Measurements from ENCODE around the gene CCDC106. TPM values are rescaled to one million over a fixed set of nuclear protein-coding genes. Genes with fewer than 3 reads are reported as not detected.

CCDC106 gene
- total and polyA plus RNA-seq, 2 donors from 2014 or later: 22.7 to 51.9 TPM

- H3K27me3 ChIP-seq (ENCODE audit: control insufficient read depth, insufficient read depth, low read length): no peaks in the 10 kb centered on the region
- H3K27ac ChIP-seq (ENCODE audit: low read depth in 2 of 2, low read length in 2 of 2): no peak overlapping the region
- no peak for FAIRE-seq
- H3K4me1 ChIP-seq (ENCODE audit: control insufficient read depth in 2 of 3, insufficient read depth in 2 of 3, low read depth in 1 of 3, low read length in 3 of 3): no peaks in the 10 kb centered on the region
- H3K9ac ChIP-seq (ENCODE audit: low read length in 3 of 3): no peak overlapping the region
- no peak for DNase-seq
- no peaks in the 10 kb centered on the region for H3K36me3 ChIP-seq (ENCODE audit: control insufficient read depth in 2 of 3, insufficient read depth in 3 of 3, low read length in 3 of 3)
- intact Hi-C loops (cut with DNase I): loop anchor here (10.0 kb wide), 1 partner anchor 350 kb away; no protein-coding TSS in a partner anchor
- H3K4me3 ChIP-seq (ENCODE audit: low read length in 3 of 3): no peak overlapping the region
- H3K9me3 ChIP-seq (ENCODE audit: control insufficient read depth in 2 of 3, insufficient read depth in 1 of 3, low read length in 3 of 3): no peaks in the 10 kb centered on the region
- no peak for TF ChIP-seq CTCF (IDR thresholded peaks at IDR 0.05; ENCODE audit: borderline replicate concordance, extremely low read depth, insufficient read depth)
These were observed 33.1 kb upstream of the CCDC106 start for GRCh38 chr19:55614711-55615542.

GRCh38 chr19:55615543-55616394 lies 32.2 kb upstream of the CCDC106 start:
- H3K27me3 ChIP-seq (ENCODE audit: control insufficient read depth, insufficient read depth, low read length): no peaks in the 10 kb centered on the region
- TF ChIP-seq CTCF (IDR thresholded peaks at IDR 0.05; ENCODE audit: borderline replicate concordance, extremely low read depth, insufficient read depth): no peak
- peaks cover 0 to 2% (median 0%) of the 10 kb centered on the region in 3 donors for H3K36me3 ChIP-seq (ENCODE audit: control insufficient read depth in 2 of 3, insufficient read depth in 3 of 3, low read length in 3 of 3)
- H3K4me3 ChIP-seq (ENCODE audit: low read length in 3 of 3): no peak overlapping the region
- H3K4me1 ChIP-seq (ENCODE audit: control insufficient read depth in 2 of 3, insufficient read depth in 2 of 3, low read depth in 1 of 3, low read length in 3 of 3): no peaks in the 10 kb centered on the region
- H3K9ac ChIP-seq (ENCODE audit: low read length in 3 of 3): no peak overlapping the region
- H3K9me3 ChIP-seq (ENCODE audit: control insufficient read depth in 2 of 3, insufficient read depth in 1 of 3, low read length in 3 of 3): no peaks in the 10 kb centered on the region
- H3K27ac ChIP-seq (ENCODE audit: low read depth in 2 of 2, low read length in 2 of 2): no peak overlapping the region
- intact Hi-C loops (cut with DNase I): loop anchor here (10.0 kb wide), 1 partner anchor 351 kb away; no protein-coding TSS in a partner anchor
- FAIRE-seq (no peak), DNase-seq (no peak)

GRCh38 chr19:55616395-55616875 lies 31.6 kb upstream of the CCDC106 start:
- Histone ChIP-seq H3K36me3 (ENCODE audit: control insufficient read depth in 2 of 3, insufficient read depth in 3 of 3, low read length in 3 of 3) (peaks cover 0 to 6% (median 0%) of the 10 kb centered on the region in 3 donors), H3K4me1 (ENCODE audit: control insufficient read depth in 2 of 3, insufficient read depth in 2 of 3, low read depth in 1 of 3, low read length in 3 of 3) (no peaks in the 10 kb centered on the region), H3K27me3 (ENCODE audit: control insufficient read depth, insufficient read depth, low read length) (no peaks in the 10 kb centered on the region), H3K27ac (ENCODE audit: low read depth in 2 of 2, low read length in 2 of 2) (no peak overlapping the region), H3K9me3 (ENCODE audit: control insufficient read depth in 2 of 3, insufficient read depth in 1 of 3, low read length in 3 of 3) (no peaks in the 10 kb centered on the region), H3K9ac (ENCODE audit: low read length in 3 of 3) (no peak overlapping the region), H3K4me3 (ENCODE audit: low read length in 3 of 3) (no peak overlapping the region)
- intact Hi-C loops (cut with DNase I): loop anchor here (10.0 kb wide), 1 partner anchor 352 kb away; no protein-coding TSS in a partner anchor
- DNase-seq: no peak
- no peak for TF ChIP-seq CTCF (IDR thresholded peaks at IDR 0.05; ENCODE audit: borderline replicate concordance, extremely low read depth, insufficient read depth)
- no peak for FAIRE-seq
